ENCODE results near the gene KCNJ10.
"Not testable (repeated sequence)": the region's sequence is repeated elsewhere in the genome, so short reads cannot be mapped to it uniquely, and the experiment has no call there.

KCNJ10 gene

GRCh38 chr1:160061369-160062229, 8.4 kb downstream of the KCNJ10 start:
- peak; percentile 16 for DNase-seq (ENCODE audit: low spot score)

DNA sequence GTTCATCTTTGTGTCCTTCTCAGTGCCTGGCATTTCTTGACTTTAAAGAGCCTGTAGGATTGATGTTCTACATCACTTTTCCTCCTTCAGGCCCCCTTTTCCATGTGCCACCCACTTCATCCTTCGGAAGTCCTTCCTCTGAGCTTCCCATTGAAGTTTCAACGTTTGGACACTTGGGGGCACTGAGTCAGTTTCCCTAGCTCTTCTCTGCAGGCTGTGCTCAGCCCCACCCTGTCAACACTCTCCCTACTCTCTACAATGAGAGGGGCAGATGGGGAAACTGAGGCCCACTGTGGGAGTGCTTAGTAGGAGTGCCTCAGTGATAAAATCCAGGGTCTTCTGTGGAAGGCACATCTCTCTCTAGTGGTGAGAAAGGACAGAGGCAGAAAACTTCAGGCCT, 11.9 kb downstream of the KCNJ10 start:
- no peak for DNase-seq (ENCODE audit: low spot score)

DNA sequence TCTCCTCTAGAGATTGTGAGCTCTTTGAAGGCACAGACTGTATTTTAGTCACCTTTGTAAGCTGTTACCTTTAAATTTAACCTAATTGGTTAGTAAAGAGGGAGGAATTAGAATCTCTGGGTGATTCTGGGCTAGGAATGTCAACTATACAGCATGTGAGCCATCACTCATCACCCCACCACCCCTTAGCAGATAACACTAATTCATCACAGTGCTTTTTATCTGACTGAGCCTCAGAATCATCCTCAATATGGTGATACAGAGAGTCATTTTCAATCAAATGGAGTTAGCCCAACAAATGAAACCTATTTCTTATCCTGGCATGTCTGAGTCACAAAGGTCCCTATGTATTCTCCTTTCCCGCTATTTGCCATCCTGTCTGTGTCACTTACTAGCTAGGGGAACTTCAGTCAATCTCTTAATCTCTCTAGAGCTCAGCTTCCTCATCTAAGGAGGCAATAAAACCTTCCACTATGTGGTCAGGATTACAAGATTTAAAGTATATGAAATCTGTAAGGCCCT, 13.3 kb downstream of the KCNJ10 start:
- no peak for DNase-seq (ENCODE audit: low spot score)

DNA sequence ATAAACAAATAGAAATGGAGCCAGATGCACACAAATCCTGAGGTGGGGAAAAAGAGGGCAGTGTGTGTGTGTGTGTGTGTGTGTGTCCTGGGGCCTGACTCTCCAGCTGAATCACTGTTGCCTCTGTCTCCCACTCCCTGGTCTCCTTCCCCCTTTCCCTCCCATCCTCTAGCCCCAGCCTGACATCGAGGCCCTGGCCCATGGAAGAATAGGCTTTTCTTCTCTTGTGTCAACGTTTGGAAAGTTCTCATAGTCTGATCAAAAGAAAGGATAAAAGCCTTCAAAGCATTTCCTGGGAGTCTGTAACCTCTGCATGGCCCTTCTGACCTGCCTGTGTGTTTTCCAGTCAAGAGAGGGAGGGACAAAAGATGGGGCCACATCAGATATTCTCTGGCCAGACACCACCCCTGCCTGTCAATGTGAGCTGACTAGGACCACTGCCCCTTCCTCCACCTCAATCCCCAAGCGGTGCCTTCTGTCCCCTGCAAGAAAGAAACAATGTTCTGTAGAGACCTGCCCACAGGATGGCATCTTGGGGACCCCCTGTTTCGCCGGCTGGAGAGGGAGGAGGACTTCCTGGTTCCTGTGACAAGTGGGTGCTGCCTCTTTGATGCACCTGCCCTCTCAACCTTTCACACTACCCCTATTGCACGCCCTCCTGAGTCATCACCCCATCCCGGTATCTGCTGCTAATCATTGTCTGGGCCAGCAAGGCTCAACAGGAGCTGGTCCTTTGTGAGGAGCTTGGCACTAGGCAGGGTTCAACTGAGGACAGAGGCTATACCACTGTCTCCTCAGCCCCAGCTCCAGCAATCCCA, 16.2 kb downstream of the KCNJ10 start:
- no peak for DNase-seq (ENCODE audit: low spot score)

- DNase-seq (ENCODE audit: low spot score), result no peak
Measured at GRCh38 chr1:160052936-160053335, 17.0 kb downstream of the KCNJ10 start.

DNA sequence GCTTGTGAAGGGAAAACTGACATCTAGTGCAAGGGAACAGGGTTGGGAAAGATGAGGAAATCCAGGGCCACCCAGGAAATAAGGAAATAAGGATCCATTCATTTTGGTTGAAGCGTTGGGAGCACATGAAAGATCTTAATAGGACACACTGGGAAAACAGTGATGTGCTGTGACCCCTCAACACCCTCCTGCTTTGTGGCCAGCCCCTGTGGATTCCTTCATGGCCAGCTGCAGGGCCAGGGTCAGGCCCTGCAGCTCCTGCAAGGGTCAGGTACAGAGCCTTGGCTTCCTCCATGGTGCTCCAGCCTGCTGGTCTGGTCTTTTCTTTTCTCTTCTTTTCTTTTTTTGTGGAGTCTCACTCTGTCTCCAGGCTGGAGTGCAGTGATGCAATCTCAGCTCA, 19.3 kb downstream of the KCNJ10 start:
- DNase-seq (ENCODE audit: low spot score), result no peak

DNA sequence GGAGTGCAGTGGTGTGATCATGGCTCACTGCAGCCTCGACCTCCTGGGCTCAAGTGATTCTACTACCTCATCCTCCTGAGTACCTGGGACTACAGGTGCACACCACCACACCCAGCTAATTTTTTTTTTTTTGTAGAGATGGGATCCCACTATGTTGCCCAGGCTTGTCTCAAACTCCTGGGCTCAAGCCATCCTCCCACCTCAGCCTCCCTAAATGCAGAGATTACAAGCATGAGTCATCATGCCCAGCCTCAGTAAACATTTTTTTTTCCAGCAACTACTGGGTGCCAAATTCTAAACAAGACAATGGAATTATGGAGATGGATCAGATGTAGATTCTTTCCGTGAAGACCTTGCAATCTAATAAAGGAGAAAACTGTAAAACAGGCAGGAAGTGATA, 19.8 kb downstream of the KCNJ10 start:
- DNase-seq (ENCODE audit: low spot score), result not testable (repeated sequence)

- no peak for DNase-seq (ENCODE audit: low spot score)
Measured at GRCh38 chr1:160049101-160049500, 20.9 kb downstream of the KCNJ10 start.

DNA sequence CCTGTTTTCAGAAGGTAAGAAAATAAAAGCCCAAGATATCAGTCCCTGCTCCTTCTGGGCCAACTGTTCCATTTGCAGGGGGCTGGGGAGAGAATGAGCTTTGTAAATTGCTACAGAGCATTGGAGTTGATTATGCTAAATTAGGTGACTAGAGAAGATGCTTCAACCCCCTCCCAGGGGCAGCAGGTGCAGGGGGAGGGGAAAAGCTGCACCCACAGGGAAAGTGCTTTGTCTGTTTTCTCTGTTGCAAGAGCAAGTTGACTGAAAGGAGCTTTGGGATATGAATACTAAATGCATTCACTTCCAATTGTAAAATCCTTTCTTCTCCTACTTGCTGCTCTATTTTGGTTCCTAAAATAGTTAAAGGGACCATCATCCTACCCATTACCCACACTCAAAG, 21.6 kb downstream of the KCNJ10 start:
- no peak for DNase-seq (ENCODE audit: low spot score)

DNA sequence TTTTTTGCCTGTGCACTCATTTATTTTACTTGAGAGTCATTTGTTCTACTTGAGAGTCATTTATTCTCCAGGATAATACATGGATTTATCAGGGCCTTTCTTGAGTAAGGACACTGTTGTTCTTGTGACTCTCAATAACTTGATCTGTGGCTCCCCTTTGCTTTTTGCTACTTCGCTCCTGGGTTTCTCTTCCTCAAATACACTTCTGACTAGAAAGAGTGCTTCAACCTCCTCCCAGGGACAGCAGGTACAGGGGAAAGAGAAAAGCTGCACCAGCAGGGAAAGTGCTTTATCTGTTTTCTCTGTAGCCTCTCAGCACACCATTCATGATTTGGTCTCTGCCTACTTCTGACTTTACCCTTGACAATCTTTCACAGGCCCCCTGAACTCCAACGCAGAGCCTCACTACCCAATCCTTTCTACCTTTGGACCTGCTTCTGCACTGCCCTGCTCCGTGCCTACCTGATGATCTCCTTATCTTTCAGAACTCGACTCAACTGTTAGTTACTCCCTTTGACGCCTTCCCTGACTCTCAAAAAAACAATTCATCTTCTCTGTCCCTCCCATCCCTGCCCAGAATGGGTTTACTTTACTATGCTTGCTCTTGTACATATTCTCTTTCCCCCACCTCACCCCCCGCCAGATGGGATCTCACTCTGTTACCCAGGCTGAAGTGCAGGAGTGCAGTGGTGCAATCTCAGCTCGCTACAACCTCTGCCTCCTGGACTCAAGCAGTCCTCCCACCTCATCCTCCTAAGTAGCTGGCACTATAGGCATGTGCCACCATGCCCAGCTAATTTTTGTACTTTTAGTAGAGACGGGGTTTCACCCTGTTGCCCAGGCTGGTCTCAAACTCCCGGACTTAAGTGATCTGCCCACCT, 22.6 kb downstream of the KCNJ10 start:
- DNase-seq (ENCODE audit: low spot score), result no peak

- DNase-seq (ENCODE audit: low spot score), result peak; percentile 39
Measured at GRCh38 chr1:160046494-160047110, 23.4 kb downstream of the KCNJ10 start.

GRCh38 chr1:160045653-160046052, 24.3 kb downstream of the KCNJ10 start:
- DNase-seq (ENCODE audit: low spot score), result no peak

- DNase-seq (ENCODE audit: low spot score), result no peak
Measured at GRCh38 chr1:160043543-160043942, 26.4 kb downstream of the KCNJ10 start.

- no peak for DNase-seq (ENCODE audit: low spot score)
Measured at GRCh38 chr1:160040476-160040875, 29.5 kb downstream of the KCNJ10 start.

- DNase-seq (ENCODE audit: low spot score), result peak; percentile 57
Measured at GRCh38 chr1:160032165-160032820, 37.7 kb downstream of the KCNJ10 start.

DNA sequence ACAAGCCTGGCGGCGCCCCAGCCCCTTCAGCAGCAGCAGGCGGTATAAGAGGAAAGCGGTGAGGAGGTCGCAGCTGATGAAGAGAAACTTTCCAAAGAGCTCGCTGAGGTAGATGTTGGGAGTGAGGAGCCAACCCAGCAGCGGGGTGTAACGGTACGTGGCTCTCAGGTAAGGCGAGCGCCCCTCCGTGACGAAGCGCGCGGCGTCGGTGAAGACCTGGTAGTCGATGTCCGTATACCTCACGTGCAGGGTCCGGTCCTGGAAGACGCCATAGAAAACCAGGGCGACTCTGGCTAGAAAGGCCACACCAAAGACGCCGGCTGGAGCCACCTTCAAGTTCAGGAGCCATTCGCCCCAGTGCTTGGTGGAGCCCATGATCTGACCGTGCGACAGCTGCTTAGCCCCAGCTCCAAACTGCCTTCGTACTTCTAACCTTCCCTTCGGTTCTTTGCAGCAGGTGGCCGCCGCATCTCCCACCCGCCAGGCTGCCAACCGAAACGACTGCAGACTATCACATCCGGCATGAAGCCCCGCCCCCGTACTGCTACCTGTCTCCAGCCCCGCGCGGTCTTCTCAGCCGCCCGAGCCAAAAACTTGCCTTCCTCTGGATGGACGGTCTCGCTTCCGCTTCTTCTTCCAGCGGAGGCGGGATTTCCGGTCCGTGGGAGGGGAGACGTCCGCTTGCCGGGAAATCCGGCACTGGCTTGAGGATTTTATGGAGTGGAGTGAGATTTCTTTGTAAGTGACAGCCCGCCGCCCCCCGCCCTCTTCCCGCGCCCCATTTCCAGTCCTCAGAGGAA, 38.4 kb downstream of the KCNJ10 start, which contains the start of gene PIGM:
TSS of gene PIGM (minus strand) at position 626 of the 800 bp plus-strand sequence. CDS start at position 375, 251 bp downstream.
- DNase-seq (ENCODE audit: low spot score), result peak; percentile 96

- peak; percentile 2 for DNase-seq (ENCODE audit: low spot score)
Measured at GRCh38 chr1:160030657-160031364, 39.1 kb downstream of the KCNJ10 start.

DNA sequence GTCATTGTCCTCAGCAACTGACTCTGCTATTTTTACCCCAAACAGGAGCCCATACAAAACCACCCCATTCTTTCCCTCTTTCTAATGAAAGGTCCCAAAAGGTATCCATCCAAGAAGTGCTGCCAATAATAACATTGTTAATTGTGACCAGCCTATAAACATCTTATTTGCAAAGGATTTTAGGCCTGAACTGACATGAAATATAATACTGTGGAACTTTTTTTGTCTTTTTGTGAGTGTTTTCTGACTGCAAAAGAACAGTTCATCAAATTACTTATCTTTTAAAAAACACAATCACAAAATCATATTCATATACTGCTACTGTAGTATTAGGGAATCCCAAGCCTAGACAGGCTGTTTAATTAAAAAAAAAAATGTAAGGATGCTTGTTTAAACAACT, 41.5 kb downstream of the KCNJ10 start:
- DNase-seq (ENCODE audit: low spot score), result no peak

DNA sequence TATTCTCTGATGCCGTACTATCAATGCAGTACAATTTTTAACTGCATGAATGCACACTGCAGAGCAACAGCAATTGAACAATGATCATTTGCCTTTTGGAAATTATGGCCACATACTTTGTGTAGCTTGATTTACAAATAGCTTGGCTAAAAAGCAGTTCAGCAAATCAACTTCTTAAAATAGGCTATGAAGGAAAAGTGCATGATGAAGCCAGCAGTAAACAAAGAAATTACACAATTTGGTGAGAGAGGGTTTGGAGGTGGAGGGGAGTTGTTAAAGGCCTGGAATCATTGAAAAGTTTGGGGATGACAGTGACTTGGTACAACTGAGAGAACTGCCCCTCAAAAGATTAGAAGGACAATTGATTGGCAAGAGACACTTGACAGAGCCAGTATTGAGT, 44.6 kb downstream of the KCNJ10 start:
- no peak for DNase-seq (ENCODE audit: low spot score)

Data from kidney tubule cell (primary cell).